MCF 10A (cell line): ENCODE results near the gene GPATCH2L. TPM values are rescaled to one million over a fixed set of nuclear protein-coding genes. Genes with fewer than 3 reads are reported as not detected.

ENCODE experiments used
- BruUV-seq: library from RNA; stranded (reverse); fragments of 400-500 nt; replicated peaks from 2 replicates; lab custom pipeline; 2021; lab: Mats Ljungman, UMichigan
- CTCF ChIA-PET: fragments of 300-600 bp; sonication (Branson Sonifier 250); formaldehyde crosslinking; extraction: SDS; loops from one replicate; lab custom pipeline; 2021; ENCODE audit warnings: antibody characterized with exemption, inconsistent platforms; lab: Yijun Ruan, JAX
- POLR2A ChIA-PET: fragments of 300-600, 350-650 bp; sonication (Branson Sonifier 250); formaldehyde crosslinking; extraction: SDS; loops from one replicate; lab custom pipeline; 2020; ENCODE audit warnings: antibody characterized with exemption, inconsistent platforms; lab: Yijun Ruan, JAX
- DNase-seq: peaks from one replicate; pipeline ENCODE4 v3.0.0-alpha.2; 2018; ENCODE audit not compliant: unreplicated experiment
- H3K27ac Mint-ChIP-seq: one replicate; pipeline ENCODE4 v1.8.0; 2022; ENCODE audit warnings: mild to moderate bottlenecking, low read depth, mixed read lengths; ENCODE audit not compliant: unreplicated experiment
- H3K27me3 Mint-ChIP-seq: one replicate; pipeline ENCODE4 v1.8.0; 2022; ENCODE audit warnings: mixed read lengths; ENCODE audit not compliant: insufficient read depth, unreplicated experiment
- H3K36me3 Mint-ChIP-seq: one replicate; pipeline ENCODE4 v1.8.0; 2022; ENCODE audit warnings: mild to moderate bottlenecking, moderate library complexity, mixed read lengths; ENCODE audit not compliant: insufficient read depth, unreplicated experiment
- H3K4me1 Mint-ChIP-seq: one replicate; pipeline ENCODE4 v1.8.0; 2022; ENCODE audit warnings: mixed read lengths; ENCODE audit not compliant: insufficient read depth, unreplicated experiment
- H3K4me3 Mint-ChIP-seq: one replicate; pipeline ENCODE4 v1.8.0; 2022; ENCODE audit warnings: mild to moderate bottlenecking, moderate library complexity, mixed read lengths; ENCODE audit not compliant: unreplicated experiment
- H3K9me3 Mint-ChIP-seq: one replicate; pipeline ENCODE4 v1.8.0; 2022; ENCODE audit warnings: mixed read lengths; ENCODE audit not compliant: unreplicated experiment
- CTCF ChIP-seq: fragments of 200-600 bp; IDR thresholded peaks from one replicate; pipeline ENCODE4 v1.8.0; 2022; ENCODE audit warnings: antibody characterized with exemption, mild to moderate bottlenecking; ENCODE audit not compliant: unreplicated experiment
- intact Hi-C: fragments of 100-400 bp; cut with micrococcal nuclease; formaldehyde crosslinking; loops from 2 replicates; pipeline ENCODE4 v1.14.1; 2022
- total RNA-seq: library from RNA; stranded (reverse); gene quantifications from 2 replicates; pipeline ENCODE4 v1.2.3, GENCODE V29; 2022

Gene GPATCH2L
- total RNA-seq, 1 experiment from 2014 or later = 57.4 TPM

GRCh38 chr14:76228138-76228537 is 76.4 kb downstream of the GPATCH2L start:
- no peak for TF ChIP-seq CTCF
- H3K9me3 Mint-ChIP-seq = no peaks in the 10 kb centered on the region
- peaks cover 7% of the 10 kb centered on the region for H3K36me3 Mint-ChIP-seq
- no peak for DNase-seq
- no peak overlapping the region for H3K27ac Mint-ChIP-seq
- BruUV-seq = no TSS peak
- no peaks in the 10 kb centered on the region for H3K27me3 Mint-ChIP-seq
- ChIA-PET POLR2A (interaction anchor here (0.6 to 1.0 kb wide), 2 partner anchors 27 to 420 kb away, joined by 3 read pairs; no protein-coding TSS in a partner anchor), CTCF (interaction anchor here (0.6 kb wide), 1 partner anchor 60 kb away, joined by 3 read pairs; no protein-coding TSS in a partner anchor)
- intact Hi-C loops = no loop called here
- peaks cover 8% of the 10 kb centered on the region for H3K4me1 Mint-ChIP-seq
- no peak overlapping the region for H3K4me3 Mint-ChIP-seq

GRCh38 chr14:76232800-76233199 is 81.1 kb downstream of the GPATCH2L start:
- no peaks in the 10 kb centered on the region for H3K27me3 Mint-ChIP-seq
- POLR2A ChIA-PET = interaction anchor here (0.6 kb wide), 1 partner anchor 1852 kb away, joined by 3 read pairs; no protein-coding TSS in a partner anchor
- intact Hi-C loops = no loop called here
- peaks cover 18% of the 10 kb centered on the region for H3K36me3 Mint-ChIP-seq
- no peak for DNase-seq
- BruUV-seq = no TSS peak
- CTCF ChIA-PET = interaction anchor here (0.9 kb wide), 1 partner anchor 182 kb away, joined by 3 read pairs; no protein-coding TSS in a partner anchor
- H3K9me3 Mint-ChIP-seq = no peaks in the 10 kb centered on the region
- TF ChIP-seq CTCF = no peak
- no peaks in the 10 kb centered on the region for H3K4me1 Mint-ChIP-seq
- no peak overlapping the region for H3K27ac Mint-ChIP-seq
- H3K4me3 Mint-ChIP-seq = no peak overlapping the region

- POLR2A ChIA-PET = no interaction called here
- no peak for DNase-seq
- peaks cover 18% of the 10 kb centered on the region for H3K36me3 Mint-ChIP-seq
- H3K27ac Mint-ChIP-seq = no peak overlapping the region
- TF ChIP-seq CTCF = no peak
- H3K4me1 Mint-ChIP-seq = no peaks in the 10 kb centered on the region
- no peaks in the 10 kb centered on the region for H3K27me3 Mint-ChIP-seq
- no TSS peak for BruUV-seq
- intact Hi-C loops = no loop called here
- CTCF ChIA-PET = interaction anchor here (0.6 kb wide), 1 partner anchor 57 kb away, joined by 3 read pairs; no protein-coding TSS in a partner anchor
- H3K9me3 Mint-ChIP-seq = no peaks in the 10 kb centered on the region
- H3K4me3 Mint-ChIP-seq = no peak overlapping the region
Measured at GRCh38 chr14:76235628-76236027, 83.9 kb downstream of the GPATCH2L start.

- intact Hi-C loops = no loop called here
- no peak for TF ChIP-seq CTCF
- H3K36me3 Mint-ChIP-seq = peaks cover 14% of the 10 kb centered on the region
- no peak for DNase-seq
- CTCF ChIA-PET = interaction anchor here (0.6 to 0.7 kb wide), 2 partner anchors 58 to 463 kb away, joined by 3 read pairs; no protein-coding TSS in a partner anchor
- no peaks in the 10 kb centered on the region for H3K27me3 Mint-ChIP-seq
- no peak overlapping the region for H3K27ac Mint-ChIP-seq
- POLR2A ChIA-PET = no interaction called here
- no peak overlapping the region for H3K4me3 Mint-ChIP-seq
- no peaks in the 10 kb centered on the region for H3K4me1 Mint-ChIP-seq
- no TSS peak for BruUV-seq
- H3K9me3 Mint-ChIP-seq = no peaks in the 10 kb centered on the region
Measured at GRCh38 chr14:76236172-76237130, 84.7 kb downstream of the GPATCH2L start.
